CD4-positive, alpha-beta T cell treated with Interleukin-12 subunit alpha and Interleukin-12 subunit beta, for 1 hour (primary cell): ENCODE results near the gene EVI5.
"Not testable (repeated sequence)": the region's sequence is repeated elsewhere in the genome, so short reads cannot be mapped to it uniquely, and the experiment has no call there.

Experiments used
- DNase-seq: peaks from one replicate; pipeline ENCODE4 v3.0.0-alpha.2; 2020

Gene EVI5

GRCh38 chr1:92679980-92680379, 104.9 kb downstream of the EVI5 start:
- no peak for DNase-seq

- DNase-seq, result no peak
These were observed 121.1 kb downstream of the EVI5 start for GRCh38 chr1:92663775-92664174.

GRCh38 chr1:92662048-92662447, 122.9 kb downstream of the EVI5 start:
- DNase-seq, result no peak

- no peak for DNase-seq
These were observed 127.2 kb downstream of the EVI5 start for GRCh38 chr1:92657701-92658100.

GRCh38 chr1:92655197-92655801, 129.6 kb downstream of the EVI5 start:
- DNase-seq, result no peak

- DNase-seq, result no peak
These were observed 131.1 kb downstream of the EVI5 start for GRCh38 chr1:92653605-92654381.

GRCh38 chr1:92640686-92641085, 144.2 kb downstream of the EVI5 start:
- DNase-seq, result not testable (repeated sequence)

- DNase-seq, result no peak
These were observed 146.4 kb downstream of the EVI5 start for GRCh38 chr1:92638498-92638897.

- DNase-seq, result not testable (repeated sequence)
These were observed 149.7 kb downstream of the EVI5 start for GRCh38 chr1:92635203-92635602.

- peak; percentile 39 for DNase-seq
These were observed 161.6 kb downstream of the EVI5 start for GRCh38 chr1:92623187-92623778.

GRCh38 chr1:92619466-92620189, 165.3 kb downstream of the EVI5 start:
- DNase-seq, result no peak

- no peak for DNase-seq
These were observed 183.9 kb downstream of the EVI5 start for GRCh38 chr1:92601044-92601443.

GRCh38 chr1:92599184-92599583, 185.7 kb downstream of the EVI5 start:
- peak; percentile 54 for DNase-seq

GRCh38 chr1:92589361-92589760, 195.5 kb downstream of the EVI5 start:
- not testable (repeated sequence) for DNase-seq

GRCh38 chr1:92587445-92587844, 197.5 kb downstream of the EVI5 start:
- no peak for DNase-seq

- DNase-seq, result no peak
These were observed 199.1 kb downstream of the EVI5 start for GRCh38 chr1:92585831-92586230.

- not testable (repeated sequence) for DNase-seq
These were observed 200.1 kb downstream of the EVI5 start for GRCh38 chr1:92584810-92585209.

- peak; percentile 61 for DNase-seq
These were observed 200.8 kb downstream of the EVI5 start for GRCh38 chr1:92583821-92584760.

- no peak for DNase-seq
These were observed 207.5 kb downstream of the EVI5 start for GRCh38 chr1:92577261-92577895.

- DNase-seq, result no peak
These were observed 209.8 kb downstream of the EVI5 start for GRCh38 chr1:92575123-92575522.

- DNase-seq, result no peak
These were observed 212.4 kb downstream of the EVI5 start for GRCh38 chr1:92572520-92572919.

- no peak for DNase-seq
These were observed 213.3 kb downstream of the EVI5 start for GRCh38 chr1:92571578-92571977.
